ENCODE data around the gene CDK14. TPM values are rescaled to one million over a fixed set of nuclear protein-coding genes. Genes with fewer than 3 reads are reported as not detected.

Gene CDK14
- under 1 TPM; 0.05 to 0.27 TPM for total RNA-seq

DNA sequence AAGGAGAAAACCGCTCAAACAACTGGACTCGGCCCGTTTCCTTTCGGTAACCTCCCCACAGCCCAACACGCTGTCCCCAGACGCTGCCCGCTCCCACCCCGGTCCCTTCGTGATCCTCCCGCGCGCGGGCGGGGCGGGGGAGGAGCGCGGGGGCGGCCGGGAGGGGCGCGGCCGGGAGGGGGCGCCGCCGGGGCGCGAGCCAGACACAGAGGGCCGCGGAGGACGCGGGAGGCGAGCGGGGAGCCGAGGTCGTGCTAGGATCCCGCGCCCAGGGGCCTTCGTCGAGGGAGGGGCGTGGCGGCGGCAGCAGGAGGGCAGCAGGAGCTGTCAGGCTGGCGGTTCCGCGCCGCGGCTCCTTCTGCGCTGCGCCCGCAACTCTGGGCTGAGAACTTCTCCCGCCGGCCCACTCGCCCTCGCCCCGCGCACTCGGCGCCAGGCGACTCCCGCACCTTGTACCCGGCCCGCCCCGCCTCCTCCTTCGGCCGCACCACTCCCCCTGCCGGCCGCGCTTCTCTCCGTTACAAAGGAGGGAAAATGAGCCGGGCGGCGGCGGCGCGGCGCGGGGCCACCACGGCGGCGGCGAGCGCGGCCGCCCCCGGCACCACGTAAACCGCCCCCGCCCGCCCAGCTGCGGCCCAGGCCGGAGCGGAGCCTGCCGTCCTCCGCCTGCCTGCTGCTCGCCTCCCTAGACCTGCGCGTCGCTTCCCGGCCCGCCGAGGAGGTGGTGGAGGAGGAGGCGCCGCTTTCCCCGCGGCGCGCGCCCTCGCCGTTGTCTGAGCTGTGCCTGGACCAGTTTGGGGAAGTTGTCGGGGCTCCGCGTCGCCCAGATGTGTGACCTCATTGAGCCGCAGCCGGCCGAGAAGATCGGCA lies at the start of gene CDK14:
Gene CDK14 (plus strand): TSS at position 521 of the 870 bp plus-strand sequence. CDS start 307 bp downstream, at position 828.
- DNase-seq (peak; percentile 62), ATAC-seq (peak; percentile 80)
- H3K27ac Mint-ChIP-seq: no peak within 1 kb of the TSS
- TF ChIP-seq, protein P1, sequence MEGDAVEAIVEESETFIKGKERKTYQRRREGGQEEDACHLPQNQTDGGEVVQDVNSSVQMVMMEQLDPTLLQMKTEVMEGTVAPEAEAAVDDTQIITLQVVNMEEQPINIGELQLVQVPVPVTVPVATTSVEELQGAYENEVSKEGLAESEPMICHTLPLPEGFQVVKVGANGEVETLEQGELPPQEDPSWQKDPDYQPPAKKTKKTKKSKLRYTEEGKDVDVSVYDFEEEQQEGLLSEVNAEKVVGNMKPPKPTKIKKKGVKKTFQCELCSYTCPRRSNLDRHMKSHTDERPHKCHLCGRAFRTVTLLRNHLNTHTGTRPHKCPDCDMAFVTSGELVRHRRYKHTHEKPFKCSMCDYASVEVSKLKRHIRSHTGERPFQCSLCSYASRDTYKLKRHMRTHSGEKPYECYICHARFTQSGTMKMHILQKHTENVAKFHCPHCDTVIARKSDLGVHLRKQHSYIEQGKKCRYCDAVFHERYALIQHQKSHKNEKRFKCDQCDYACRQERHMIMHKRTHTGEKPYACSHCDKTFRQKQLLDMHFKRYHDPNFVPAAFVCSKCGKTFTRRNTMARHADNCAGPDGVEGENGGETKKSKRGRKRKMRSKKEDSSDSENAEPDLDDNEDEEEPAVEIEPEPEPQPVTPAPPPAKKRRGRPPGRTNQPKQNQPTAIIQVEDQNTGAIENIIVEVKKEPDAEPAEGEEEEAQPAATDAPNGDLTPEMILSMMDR (IDR thresholded peaks at IDR 0.05): peak; percentile 21
- H3K27me3 Mint-ChIP-seq: peaks cover 53% of the 10 kb centered on the region
- peak within 1 kb of the TSS; percentile 73 for H3K4me3 Mint-ChIP-seq
- ChIA-PET CTCF (interaction anchor here (1.0 to 2.1 kb wide), 3 partner anchors 11 to 141 kb away, joined by 3 to 9 read pairs (median 4); no protein-coding TSS in a partner anchor), POLR2A (interaction anchor here (1.1 to 1.2 kb wide), 2 partner anchors 17 to 121 kb away, joined by 3 read pairs; no protein-coding TSS in a partner anchor)
- peaks cover 17% of the 10 kb centered on the region for H3K4me1 Mint-ChIP-seq (ENCODE audit: low read depth)
- intact Hi-C loops (cut with micrococcal nuclease): no loop called here
- H3K36me3 Mint-ChIP-seq (ENCODE audit: low read depth): no peaks in the 10 kb centered on the region
- no peaks in the 10 kb centered on the region for H3K9me3 Mint-ChIP-seq

DNA sequence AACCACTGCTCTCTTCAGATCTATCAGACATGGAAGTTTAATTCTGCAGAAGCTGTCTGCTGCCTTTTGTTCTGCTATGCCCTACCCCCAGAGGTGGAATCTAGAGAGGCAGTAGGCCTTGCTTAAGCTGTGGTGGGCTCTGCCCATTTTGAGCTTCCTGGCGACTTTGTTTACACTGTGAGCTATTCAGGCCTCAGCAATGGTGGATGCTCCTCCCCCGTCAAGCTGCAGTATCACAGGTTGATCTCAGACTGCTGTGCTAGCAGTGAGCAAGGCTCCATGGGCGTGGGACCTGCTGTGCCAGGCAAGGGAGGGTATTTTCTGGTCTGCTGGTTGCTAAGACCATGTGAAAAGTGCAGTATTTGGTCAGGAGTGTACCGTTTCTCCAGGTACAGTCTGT lies 45.1 kb upstream of the CDK14 start:
- Mint-ChIP-seq H3K36me3 (ENCODE audit: low read depth) (no peaks in the 10 kb centered on the region), H3K27ac (no peak overlapping the region), H3K27me3 (peaks cover 8% of the 10 kb centered on the region), H3K4me3 (no peak overlapping the region), H3K9me3 (no peaks in the 10 kb centered on the region), H3K4me1 (ENCODE audit: low read depth) (no peaks in the 10 kb centered on the region)
- TF ChIP-seq, protein P1 (IDR thresholded peaks at IDR 0.05): no peak
- ChIA-PET POLR2A (no interaction called here), CTCF (interaction anchor here (1.1 to 1.2 kb wide), 2 partner anchors 12 to 78 kb away, joined by 3 to 4 read pairs; no protein-coding TSS in a partner anchor)
- DNase-seq (no peak), ATAC-seq (no peak)
- intact Hi-C loops (cut with micrococcal nuclease): no loop called here

DNA sequence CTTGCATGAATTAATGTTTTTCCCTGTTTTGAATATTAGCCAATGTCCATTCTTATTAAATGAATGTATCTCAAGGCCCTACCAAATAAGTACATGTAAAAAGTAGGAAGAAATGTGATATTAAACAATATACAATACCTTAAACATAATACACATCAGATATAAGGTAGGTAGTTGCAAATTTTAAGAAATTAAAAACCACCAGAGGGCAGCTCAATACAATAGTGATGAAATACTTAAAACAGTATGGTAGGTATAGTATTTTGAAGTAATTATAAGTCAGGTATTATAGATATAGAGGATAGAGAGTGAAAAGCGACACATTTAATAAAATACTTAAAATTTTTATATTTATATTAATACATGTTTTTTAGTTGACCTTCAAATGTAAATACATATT lies 43.6 kb upstream of the CDK14 start:
- Mint-ChIP-seq H3K27ac (no peak overlapping the region), H3K9me3 (no peaks in the 10 kb centered on the region), H3K4me1 (ENCODE audit: low read depth) (no peaks in the 10 kb centered on the region), H3K4me3 (no peak overlapping the region), H3K36me3 (ENCODE audit: low read depth) (no peaks in the 10 kb centered on the region), H3K27me3 (peaks cover 8% of the 10 kb centered on the region)
- POLR2A ChIA-PET: no interaction called here
- no peak for ATAC-seq
- intact Hi-C loops (cut with micrococcal nuclease): no loop called here
- TF ChIP-seq, protein P1 (IDR thresholded peaks at IDR 0.05): no peak
- CTCF ChIA-PET: no interaction called here
- no peak for DNase-seq

DNA sequence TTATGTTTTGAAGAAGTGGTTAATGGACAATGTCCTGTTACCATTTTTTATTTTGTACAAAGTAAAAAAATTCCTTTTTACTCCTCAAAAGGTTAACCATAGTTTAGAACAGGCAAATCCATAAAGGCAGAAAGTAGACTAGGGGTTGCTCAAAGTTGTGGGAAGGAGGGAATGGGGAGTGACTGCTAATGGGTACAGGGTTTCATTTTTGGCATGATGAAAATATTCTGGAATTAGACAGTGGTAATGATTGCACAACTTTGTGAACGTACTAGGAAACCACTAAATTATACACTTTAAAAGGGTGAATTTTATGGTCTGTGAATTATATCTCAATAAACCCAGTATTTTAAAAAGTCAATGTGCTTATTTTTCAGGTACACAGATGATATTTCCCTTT lies 35.4 kb upstream of the CDK14 start:
- POLR2A ChIA-PET: no interaction called here
- Mint-ChIP-seq H3K27me3 (no peaks in the 10 kb centered on the region), H3K27ac (no peak overlapping the region), H3K4me1 (ENCODE audit: low read depth) (no peaks in the 10 kb centered on the region), H3K9me3 (no peaks in the 10 kb centered on the region), H3K4me3 (no peak overlapping the region), H3K36me3 (ENCODE audit: low read depth) (no peaks in the 10 kb centered on the region)
- DNase-seq (no peak), ATAC-seq (no peak)
- TF ChIP-seq, protein P1 (IDR thresholded peaks at IDR 0.05): no peak
- intact Hi-C loops (cut with micrococcal nuclease): no loop called here
- CTCF ChIA-PET: no interaction called here

DNA sequence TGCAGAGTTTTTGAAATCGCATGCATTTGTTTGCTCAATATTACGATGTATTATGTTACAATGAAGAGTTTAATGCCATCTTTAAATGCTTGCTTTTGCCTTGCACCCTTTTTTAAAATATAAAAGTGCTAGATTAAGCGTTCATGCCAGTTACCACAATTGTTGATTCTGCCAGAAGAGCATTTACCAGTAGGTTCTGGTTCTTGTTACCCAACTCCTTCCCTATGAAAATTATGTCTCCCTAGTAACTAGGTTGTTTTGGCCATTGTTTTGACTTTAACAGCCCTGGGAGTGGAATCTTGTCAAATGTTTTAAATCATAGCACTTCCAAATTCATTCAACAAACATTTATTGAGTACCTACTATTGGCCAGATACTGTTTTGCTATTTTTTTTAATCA lies 32.8 kb upstream of the CDK14 start:
- H3K27ac Mint-ChIP-seq: no peak overlapping the region
- intact Hi-C loops (cut with micrococcal nuclease): no loop called here
- H3K4me3 Mint-ChIP-seq: no peak overlapping the region
- H3K9me3 Mint-ChIP-seq: no peaks in the 10 kb centered on the region
- DNase-seq: no peak
- no peaks in the 10 kb centered on the region for H3K36me3 Mint-ChIP-seq (ENCODE audit: low read depth)
- POLR2A ChIA-PET: no interaction called here
- H3K27me3 Mint-ChIP-seq: no peaks in the 10 kb centered on the region
- H3K4me1 Mint-ChIP-seq (ENCODE audit: low read depth): no peaks in the 10 kb centered on the region
- TF ChIP-seq, protein P1 (IDR thresholded peaks at IDR 0.05): no peak
- no peak for ATAC-seq
- CTCF ChIA-PET: no interaction called here
